Gastroesophageal sphincter (tissue), 4 donors: Measurements from ENCODE around the gene CHST11. TPM values are rescaled to one million over a fixed set of nuclear protein-coding genes. Genes with fewer than 3 reads are reported as not detected.

Source experiments
- ATAC-seq: fragments of 150-250 bp; one replicate; pipeline ENCODE4 v1.9.1; 2016; ENCODE audit warnings: mild to moderate bottlenecking, moderate library complexity
- H3K27ac ChIP-seq, 4 donors: fragments of 200-600 bp; sonication (generic) in 3 of 4; 1 replicate in 3 of 4; 2 replicates in 1 of 4; pipeline ENCODE4 v1.5.1; 2016 to 2019
- H3K27me3 ChIP-seq: fragments of 200-600 bp; sonication (generic); one replicate; pipeline ENCODE4 v1.5.1; 2019
- H3K36me3 ChIP-seq, 2 donors: fragments of 200-600 bp; sonication (generic); one replicate each; pipeline ENCODE4 v1.5.1; 2019; ENCODE audit warnings: control low read depth in 1 of 2
- H3K4me1 ChIP-seq, 3 donors: fragments of 200-600 bp; sonication (generic); 1 replicate in 2 of 3; 2 replicates in 1 of 3; pipeline ENCODE4 v1.5.1; 2016 to 2019; ENCODE audit warnings: control low read depth in 2 of 3
- H3K4me3 ChIP-seq, 2 donors: fragments of 200-600 bp; sonication (generic); one replicate each; pipeline ENCODE4 v1.5.1; 2019; ENCODE audit warnings: mild to moderate bottlenecking in 1 of 2, moderate library complexity in 1 of 2
- H3K9me3 ChIP-seq, 3 donors: fragments of 200-600 bp; sonication (generic); one replicate each; pipeline ENCODE4 v1.5.1; 2017 to 2019; ENCODE audit warnings: control low read depth in 2 of 3
- EP300 ChIP-seq: sonication (generic); formaldehyde crosslinking; IDR thresholded peaks from one replicate; pipeline ENCODE4 v1.6.1; 2017; ENCODE audit warnings: antibody characterized with exemption, mild to moderate bottlenecking
- POLR2A ChIP-seq, 2 donors: fragments of 450-650 bp; IDR thresholded peaks; one replicate each; pipeline ENCODE4 v1.6.1; 2017; ENCODE audit warnings: antibody characterized with exemption in 2 of 2, mild to moderate bottlenecking in 2 of 2, moderate library complexity in 1 of 2
- POLR2AphosphoS5 ChIP-seq: sonication (generic); formaldehyde crosslinking; IDR thresholded peaks from one replicate; pipeline ENCODE4 v1.6.1; 2017; ENCODE audit warnings: antibody characterized with exemption
- WGBS, 2 donors: methylation state at CpG; one replicate each; pipeline ENCODE4 v1.1.5; 2018; ENCODE audit warnings: low coverage in 1 of 2; 5-methylcytosine and 5-hydroxymethylcytosine counted together
- total RNA-seq, 4 donors: library from RNA; depleted of rRNA; stranded (reverse); fragments of >200 nt; gene quantifications; one replicate each; pipeline ENCODE4 v1.1.0, GENCODE V29; 2016
- TF ChIP-seq, protein P1 (sequence below), 4 experiments: fragments of 200-600 bp in 2 of 4; fragments of 450-650 bp in 2 of 4; sonication (generic) in 1 of 4; IDR thresholded peaks; one replicate each; pipeline ENCODE4 v1.5.1; 2017 to 2019; ENCODE audit warnings: antibody characterized with exemption in 4 of 4, mild to moderate bottlenecking in 2 of 4, moderate library complexity in 2 of 4

The CHST11 gene
- total RNA-seq, 4 donors from 2014 or later = 4.3 to 15.6 (median 11.0) TPM

GRCh38 chr12:104484079-104484478 is 27.3 kb downstream of the CHST11 start:
- TF ChIP-seq POLR2AphosphoS5 (no peak), POLR2A (IDR thresholded peaks at IDR 0.05) (no peak), EP300 (no peak)
- TF ChIP-seq, protein P1, sequence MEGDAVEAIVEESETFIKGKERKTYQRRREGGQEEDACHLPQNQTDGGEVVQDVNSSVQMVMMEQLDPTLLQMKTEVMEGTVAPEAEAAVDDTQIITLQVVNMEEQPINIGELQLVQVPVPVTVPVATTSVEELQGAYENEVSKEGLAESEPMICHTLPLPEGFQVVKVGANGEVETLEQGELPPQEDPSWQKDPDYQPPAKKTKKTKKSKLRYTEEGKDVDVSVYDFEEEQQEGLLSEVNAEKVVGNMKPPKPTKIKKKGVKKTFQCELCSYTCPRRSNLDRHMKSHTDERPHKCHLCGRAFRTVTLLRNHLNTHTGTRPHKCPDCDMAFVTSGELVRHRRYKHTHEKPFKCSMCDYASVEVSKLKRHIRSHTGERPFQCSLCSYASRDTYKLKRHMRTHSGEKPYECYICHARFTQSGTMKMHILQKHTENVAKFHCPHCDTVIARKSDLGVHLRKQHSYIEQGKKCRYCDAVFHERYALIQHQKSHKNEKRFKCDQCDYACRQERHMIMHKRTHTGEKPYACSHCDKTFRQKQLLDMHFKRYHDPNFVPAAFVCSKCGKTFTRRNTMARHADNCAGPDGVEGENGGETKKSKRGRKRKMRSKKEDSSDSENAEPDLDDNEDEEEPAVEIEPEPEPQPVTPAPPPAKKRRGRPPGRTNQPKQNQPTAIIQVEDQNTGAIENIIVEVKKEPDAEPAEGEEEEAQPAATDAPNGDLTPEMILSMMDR (IDR thresholded peaks at IDR 0.05) = no peak
- 100% methylated on average over 1 of the region's 2 CpGs; no CpG with 5 or more reads in 1 of the 2 donors for WGBS, 2 donors
- no peak for ATAC-seq

GRCh38 chr12:104485651-104486362 is 29.1 kb downstream of the CHST11 start:
- no peak overlapping the region for H3K27ac ChIP-seq
- no peaks in the 10 kb centered on the region for H3K9me3 ChIP-seq
- no peak for TF ChIP-seq POLR2AphosphoS5
- TF ChIP-seq POLR2A (IDR thresholded peaks at IDR 0.05) = no peak
- no peak for TF ChIP-seq EP300
- TF ChIP-seq, protein P1 (IDR thresholded peaks at IDR 0.05) = no peak
- peaks cover 0 to 21% (median 0%) of the 10 kb centered on the region in 3 donors for H3K4me1 ChIP-seq
- no peaks in the 10 kb centered on the region for H3K36me3 ChIP-seq
- H3K4me3 ChIP-seq = no peak overlapping the region
- H3K27me3 ChIP-seq = no peaks in the 10 kb centered on the region
- WGBS, 2 donors = 85 to 92% methylated on average over 7 to 10 of the region's 13 CpGs
- no peak for ATAC-seq

More at GRCh38 chr12:104484079-104484478, 27.3 kb downstream of the CHST11 start:
- peaks cover 0 to 21% (median 0%) of the 10 kb centered on the region in 3 donors for H3K4me1 ChIP-seq
- H3K36me3 ChIP-seq = no peaks in the 10 kb centered on the region
- no peaks in the 10 kb centered on the region for H3K27me3 ChIP-seq
- H3K4me3 ChIP-seq = no peak overlapping the region
- no peaks in the 10 kb centered on the region for H3K9me3 ChIP-seq
- no peak overlapping the region for H3K27ac ChIP-seq

DNA sequence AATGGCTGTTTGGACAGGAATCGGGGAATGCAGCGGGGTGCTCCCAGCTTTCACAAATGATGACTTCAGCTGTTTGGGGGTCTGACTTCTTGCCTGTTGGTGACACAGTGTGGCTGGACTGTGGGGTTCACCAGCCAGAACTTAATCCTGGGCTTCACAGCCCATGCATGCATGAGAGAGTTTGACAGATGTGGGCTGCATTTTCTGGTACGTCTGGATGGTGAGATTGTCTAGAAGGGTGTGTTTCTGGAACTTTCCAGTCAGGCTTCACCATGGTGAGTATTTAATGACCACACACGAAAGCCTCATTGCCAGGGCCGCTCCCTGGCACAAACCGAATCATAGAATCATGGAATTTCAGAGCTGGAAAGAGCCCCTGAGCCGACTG is 29.6 kb downstream of the CHST11 start:
- no peak for ATAC-seq
- Histone ChIP-seq H3K27me3 (no peaks in the 10 kb centered on the region), H3K4me3 (no peak overlapping the region), H3K36me3 (no peaks in the 10 kb centered on the region), H3K4me1 (peaks cover 0 to 21% (median 0%) of the 10 kb centered on the region in 3 donors), H3K9me3 (no peaks in the 10 kb centered on the region), H3K27ac (no peak overlapping the region)
- TF ChIP-seq, protein P1 (IDR thresholded peaks at IDR 0.05) = no peak
- TF ChIP-seq POLR2A (IDR thresholded peaks at IDR 0.05) (no peak), EP300 (no peak), POLR2AphosphoS5 (no peak)
- 61 to 80% methylated on average over 1 to 2 of the region's 7 CpGs for WGBS, 2 donors

GRCh38 chr12:104486943-104487819 is 30.4 kb downstream of the CHST11 start:
- WGBS, 2 donors = 67 to 68% methylated on average over 9 of the region's 9 CpGs
- no peak for ATAC-seq
- Histone ChIP-seq H3K36me3 (no peaks in the 10 kb centered on the region), H3K27ac (no peak overlapping the region), H3K9me3 (no peaks in the 10 kb centered on the region), H3K27me3 (no peaks in the 10 kb centered on the region), H3K4me1 (peaks cover 0 to 21% (median 0%) of the 10 kb centered on the region in 3 donors), H3K4me3 (no peak overlapping the region)
- TF ChIP-seq POLR2AphosphoS5 (no peak), EP300 (no peak), POLR2A (IDR thresholded peaks at IDR 0.05) (no peak)
- TF ChIP-seq, protein P1 (IDR thresholded peaks at IDR 0.05) = no peak
